Gastroesophageal sphincter (tissue), 3 donors: ENCODE measurements around the gene APLP1.

Experiments
- EP300 ChIP-seq: sonication (generic); formaldehyde crosslinking; IDR thresholded peaks from one replicate; pipeline ENCODE4 v1.6.1; 2017; ENCODE audit warnings: antibody characterized with exemption, mild to moderate bottlenecking
- POLR2AphosphoS5 ChIP-seq: sonication (generic); formaldehyde crosslinking; IDR thresholded peaks from one replicate; pipeline ENCODE4 v1.6.1; 2017; ENCODE audit warnings: antibody characterized with exemption
- TF ChIP-seq, protein P1 (sequence below), 4 experiments: fragments of 200-600 bp in 2 of 4; fragments of 450-650 bp in 2 of 4; sonication (generic) in 1 of 4; IDR thresholded peaks; one replicate each; pipeline ENCODE4 v1.5.1; 2017 to 2019; ENCODE audit warnings: antibody characterized with exemption in 4 of 4, mild to moderate bottlenecking in 2 of 4, moderate library complexity in 2 of 4

DNA sequence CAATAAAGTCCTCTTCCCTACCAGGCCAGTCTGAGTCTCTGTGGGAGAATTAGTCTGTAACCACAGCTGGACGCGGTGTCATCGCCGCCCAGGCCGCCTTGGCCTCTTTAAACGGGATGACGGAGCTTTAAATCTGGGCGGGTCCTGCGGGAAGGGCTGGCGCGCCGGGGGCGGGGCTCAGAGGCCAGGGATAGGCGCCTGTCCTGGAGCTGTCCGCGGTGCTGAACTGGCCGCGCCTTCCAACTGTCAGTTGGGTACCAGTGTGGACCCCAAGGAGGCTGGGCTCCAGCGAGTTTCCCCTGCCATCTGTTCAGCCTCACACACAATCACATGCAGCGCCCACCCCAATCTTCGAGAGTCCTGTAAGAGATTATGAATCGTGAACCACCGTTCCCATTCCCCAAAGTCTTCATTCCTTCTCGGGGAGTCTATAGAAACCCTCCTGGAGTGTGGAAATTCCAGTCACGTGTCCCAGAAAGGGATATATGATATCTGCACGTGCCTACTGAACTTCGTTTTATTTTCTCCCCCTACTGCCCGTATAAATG lies 11.5 kb downstream of the APLP1 start:
- TF ChIP-seq, protein P1, sequence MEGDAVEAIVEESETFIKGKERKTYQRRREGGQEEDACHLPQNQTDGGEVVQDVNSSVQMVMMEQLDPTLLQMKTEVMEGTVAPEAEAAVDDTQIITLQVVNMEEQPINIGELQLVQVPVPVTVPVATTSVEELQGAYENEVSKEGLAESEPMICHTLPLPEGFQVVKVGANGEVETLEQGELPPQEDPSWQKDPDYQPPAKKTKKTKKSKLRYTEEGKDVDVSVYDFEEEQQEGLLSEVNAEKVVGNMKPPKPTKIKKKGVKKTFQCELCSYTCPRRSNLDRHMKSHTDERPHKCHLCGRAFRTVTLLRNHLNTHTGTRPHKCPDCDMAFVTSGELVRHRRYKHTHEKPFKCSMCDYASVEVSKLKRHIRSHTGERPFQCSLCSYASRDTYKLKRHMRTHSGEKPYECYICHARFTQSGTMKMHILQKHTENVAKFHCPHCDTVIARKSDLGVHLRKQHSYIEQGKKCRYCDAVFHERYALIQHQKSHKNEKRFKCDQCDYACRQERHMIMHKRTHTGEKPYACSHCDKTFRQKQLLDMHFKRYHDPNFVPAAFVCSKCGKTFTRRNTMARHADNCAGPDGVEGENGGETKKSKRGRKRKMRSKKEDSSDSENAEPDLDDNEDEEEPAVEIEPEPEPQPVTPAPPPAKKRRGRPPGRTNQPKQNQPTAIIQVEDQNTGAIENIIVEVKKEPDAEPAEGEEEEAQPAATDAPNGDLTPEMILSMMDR (IDR thresholded peaks at IDR 0.05), result no peak
- TF ChIP-seq POLR2AphosphoS5, result no peak
- no peak for TF ChIP-seq EP300
